Measurements from ENCODE around the gene HSP90B1.

HSP90B1 gene

GRCh38 chr12:103973909-103974308 lies 43.7 kb downstream of the HSP90B1 start:
- no peak for DNase-seq (ENCODE audit: low spot score)

- no peak for DNase-seq (ENCODE audit: low spot score)
Measured at GRCh38 chr12:103975368-103975767, 45.2 kb downstream of the HSP90B1 start.

- no peak for DNase-seq (ENCODE audit: low spot score)
Measured at GRCh38 chr12:103978384-103978982, 48.3 kb downstream of the HSP90B1 start.

- DNase-seq (ENCODE audit: low spot score) = no peak
Measured at GRCh38 chr12:103986829-103987228, 56.6 kb downstream of the HSP90B1 start.

GRCh38 chr12:103994235-103994634 lies 64.0 kb downstream of the HSP90B1 start:
- DNase-seq (ENCODE audit: low spot score) = no peak

- no peak for DNase-seq (ENCODE audit: low spot score)
Measured at GRCh38 chr12:103996595-103996994, 66.4 kb downstream of the HSP90B1 start.

GRCh38 chr12:103997286-103997900 lies 67.2 kb downstream of the HSP90B1 start:
- DNase-seq (ENCODE audit: low spot score) = no peak

Measured in CD4-positive, alpha-beta T cell treated with Interleukin-6 at 100 ng/mL for 8 hours (primary cell).